H1 (cell line): ENCODE measurements around the gene FBXW8. TPM values are rescaled to one million over a fixed set of nuclear protein-coding genes. Genes with fewer than 3 reads are reported as not detected.

ENCODE experiments used
- CTCF ChIA-PET: fragments of 300-600 bp; sonication (Branson Sonifier 250); formaldehyde crosslinking; loops from one replicate; lab custom pipeline; 2021; ENCODE audit not compliant: partially characterized antibody; lab: Charles Lee
- POLR2A ChIA-PET: fragments of 300-600 bp; sonication (Branson Sonifier 250); formaldehyde crosslinking; loops from one replicate; lab custom pipeline; 2021; ENCODE audit warnings: inconsistent platforms; ENCODE audit not compliant: partially characterized antibody; lab: Charles Lee
- DNase-seq, 2 experiments: peaks; one replicate each; pipeline versions ENCODE4 v3.0.0 to v3.0.0-alpha.2; 2010 to 2022; ENCODE audit warnings: low spot score in 2 of 2, low read depth in 1 of 2, mixed read lengths in 1 of 2
- FAIRE-seq: peaks from 2 replicates; lab custom pipeline; 2011; peaks lifted over from hg19 to GRCh38; lab: Jason Lieb, UNC
- H2AFZ ChIP-seq: 2 replicates; pipeline ENCODE4 v1.8.1; 2012; ENCODE audit warnings: low read length, inconsistent platforms
- H2AK5ac ChIP-seq: 2 replicates; pipeline ENCODE4 v1.6.1; 2013; ENCODE audit warnings: low read depth, low read length
- H2BK120ac ChIP-seq: replicated peaks from 2 replicates; pipeline ENCODE3; 2013; ENCODE audit warnings: low read depth, low read length, inconsistent platforms
- H2BK12ac ChIP-seq: 2 replicates; pipeline ENCODE4 v1.6.1; 2013; ENCODE audit warnings: low read depth, low read length
- H2BK15ac ChIP-seq: 2 replicates; pipeline ENCODE4 v1.6.1; 2013; ENCODE audit warnings: low read length
- H2BK20ac ChIP-seq: 2 replicates; pipeline ENCODE4 v1.6.1; 2013; ENCODE audit warnings: low read length
- H2BK5ac ChIP-seq: 2 replicates; pipeline ENCODE4 v1.6.1; 2013; ENCODE audit warnings: low read depth, low read length
- H3K14ac ChIP-seq: 2 replicates; pipeline ENCODE4 v1.6.1; 2013; ENCODE audit warnings: inconsistent platforms; ENCODE audit not compliant: insufficient read length
- H3K18ac ChIP-seq: 2 replicates; pipeline ENCODE4 v1.6.1; 2013; ENCODE audit warnings: low read length; ENCODE audit errors: extremely low read depth
- H3K23ac ChIP-seq: 2 replicates; pipeline ENCODE4 v1.6.1; 2013; ENCODE audit warnings: inconsistent platforms; ENCODE audit not compliant: insufficient read length
- H3K23me2 ChIP-seq: 2 replicates; pipeline ENCODE4 v1.6.1; 2013; ENCODE audit warnings: low read depth, low read length
- H3K27ac ChIP-seq: 2 replicates; pipeline ENCODE4 v1.6.1; 2011; ENCODE audit warnings: low read depth, low read length, inconsistent platforms
- H3K27me3 ChIP-seq, 4 experiments: replicated peaks in 1 of 4; 1 replicate in 1 of 4; 2 replicates in 3 of 4; pipeline versions ENCODE4 v1.6.1 to v1.8.1; 2011 to 2013; ENCODE audit warnings: low read length in 3 of 4, mild to moderate bottlenecking in 3 of 4, inconsistent platforms in 2 of 4, mixed read lengths in 2 of 4, moderate library complexity in 1 of 4; ENCODE audit not compliant: control insufficient read depth in 3 of 4, insufficient read depth in 3 of 4; ENCODE audit errors: extremely low read depth in 1 of 4
- H3K36me3 ChIP-seq, 4 experiments: 2 replicates each; pipeline versions ENCODE4 v1.6.1 to v1.8.1; 2011 to 2013; ENCODE audit warnings: mild to moderate bottlenecking in 4 of 4, low read length in 3 of 4, moderate library complexity in 2 of 4, control low read depth in 1 of 4, inconsistent platforms in 1 of 4; ENCODE audit not compliant: insufficient read depth in 4 of 4, control insufficient read depth in 2 of 4
- H3K4ac ChIP-seq: replicated peaks from 2 replicates; pipeline ENCODE3; 2013; ENCODE audit warnings: low read length, low read depth, mixed read lengths, inconsistent platforms; ENCODE audit not compliant: insufficient read length
- H3K4me1 ChIP-seq, 4 experiments: replicated peaks in 1 of 4; 1 replicate in 1 of 4; 2 replicates in 3 of 4; pipeline versions ENCODE4 v1.6.1 to v1.8.1; 2011 to 2013; ENCODE audit warnings: low read length in 3 of 4, inconsistent platforms in 2 of 4, mixed read lengths in 1 of 4; ENCODE audit not compliant: insufficient read depth in 4 of 4, control insufficient read depth in 3 of 4
- H3K4me2 ChIP-seq, 2 experiments: 2 replicates each; pipeline versions ENCODE4 v1.6.1 to v1.8.1; 2011 to 2013; ENCODE audit warnings: low read depth in 2 of 2, low read length in 2 of 2, control low read depth in 1 of 2, inconsistent platforms in 1 of 2, mild to moderate bottlenecking in 1 of 2; ENCODE audit not compliant: insufficient read depth in 1 of 2
- H3K4me3 ChIP-seq, 4 experiments: fragments of 200-600, 300-600 bp in 1 of 4; sonication (generic), shearing (Covaris generic), sonication (Bioruptor Twin) in 1 of 4; 2 replicates each; pipeline versions ENCODE4 v1.5.1 to v1.8.1; 2011 to 2016; ENCODE audit warnings: low read length in 4 of 4, low read depth in 3 of 4, control low read depth in 2 of 4, inconsistent platforms in 2 of 4, mild to moderate bottlenecking in 2 of 4, mixed read lengths in 1 of 4, moderate library complexity in 1 of 4; ENCODE audit not compliant: insufficient read depth in 2 of 4; ENCODE audit errors: extremely low read depth in 1 of 4
- H3K56ac ChIP-seq: replicated peaks from 2 replicates; pipeline ENCODE3; 2013; ENCODE audit warnings: low read depth, mild to moderate bottlenecking, mixed read lengths, low read length, inconsistent platforms; ENCODE audit not compliant: insufficient read length
- H3K79me1 ChIP-seq: 2 replicates; pipeline ENCODE4 v1.6.1; 2013; ENCODE audit warnings: low read depth, low read length, control low read depth
- H3K79me2 ChIP-seq, 2 experiments: 2 replicates each; pipeline versions ENCODE4 v1.6.1 to v1.8.1; 2012 to 2013; ENCODE audit warnings: low read length in 2 of 2, mild to moderate bottlenecking in 2 of 2, inconsistent platforms in 1 of 2; ENCODE audit not compliant: insufficient read depth in 2 of 2, control insufficient read depth in 1 of 2
- H3K9ac ChIP-seq, 4 experiments: replicated peaks in 1 of 4; 1 replicate in 1 of 4; 2 replicates in 3 of 4; pipeline versions ENCODE4 v1.6.1 to v1.8.1; 2011 to 2013; ENCODE audit warnings: low read depth in 3 of 4, low read length in 3 of 4, control low read depth in 2 of 4, mild to moderate bottlenecking in 2 of 4, moderate library complexity in 2 of 4, inconsistent platforms in 1 of 4; ENCODE audit errors: extremely low read depth in 1 of 4
- H3K9me3 ChIP-seq, 2 experiments: 2 replicates each; pipeline versions ENCODE4 v1.6.1 to v1.8.1; 2012 to 2013; ENCODE audit warnings: mild to moderate bottlenecking in 2 of 2, moderate library complexity in 2 of 2, control low read depth in 1 of 2, inconsistent platforms in 1 of 2, low read depth in 1 of 2, low read length in 1 of 2, mixed read lengths in 1 of 2; ENCODE audit not compliant: insufficient read depth in 2 of 2
- H4K20me1 ChIP-seq, 2 experiments: replicated peaks in 1 of 2; 2 replicates each; pipeline versions ENCODE3 to v1.8.1; 2011 to 2013; ENCODE audit warnings: inconsistent platforms in 2 of 2, low read length in 2 of 2, mild to moderate bottlenecking in 1 of 2; ENCODE audit not compliant: insufficient read depth in 2 of 2, control insufficient read depth in 1 of 2
- H4K5ac ChIP-seq: 2 replicates; pipeline ENCODE4 v1.6.1; 2013; ENCODE audit warnings: low read length, low read depth, mixed read lengths, inconsistent platforms; ENCODE audit not compliant: insufficient read length
- H4K8ac ChIP-seq: 2 replicates; pipeline ENCODE4 v1.8.0; 2013; ENCODE audit warnings: mild to moderate bottlenecking, moderate library complexity, low read length, inconsistent platforms; ENCODE audit not compliant: insufficient read depth; ENCODE audit errors: extremely low read depth
- H4K91ac ChIP-seq: replicated peaks from 2 replicates; pipeline ENCODE3; 2013; ENCODE audit warnings: low read length, mixed read lengths, inconsistent platforms; ENCODE audit not compliant: insufficient read length
- BACH1 ChIP-seq: IDR thresholded peaks from 2 replicates; pipeline ENCODE4 v1.6.1; 2012; ENCODE audit warnings: low read length, improper control_type of control experiment
- BRCA1 ChIP-seq: IDR thresholded peaks from 2 replicates; pipeline ENCODE4 v1.6.1; 2012; ENCODE audit warnings: low read depth, low read length, improper control_type of control experiment
- CBX5 ChIP-seq: fragments of 300-800, 300-1000 bp; sonication (generic); IDR thresholded peaks from 2 replicates; pipeline ENCODE4 v1.7.1; 2016; ENCODE audit warnings: antibody characterized with exemption, low read length, low read depth
- CEBPB ChIP-seq: IDR thresholded peaks from 2 replicates; pipeline ENCODE4 v1.6.1; 2012; ENCODE audit warnings: low read depth, low read length
- CHD2 ChIP-seq: IDR thresholded peaks from 2 replicates; pipeline ENCODE4 v1.6.1; 2012; ENCODE audit warnings: low read length, improper control_type of control experiment
- HDAC6 ChIP-seq: IDR thresholded peaks from one replicate; pipeline ENCODE4 v1.7.1; 2012; ENCODE audit warnings: low read depth, mild to moderate bottlenecking, inconsistent platforms, low read length, moderate library complexity
- JUND ChIP-seq: IDR thresholded peaks from 2 replicates; pipeline ENCODE4 v1.6.1; 2011; ENCODE audit warnings: mild to moderate bottlenecking, improper control_type of control experiment, low read length
- YY1 ChIP-seq: IDR thresholded peaks from 2 replicates; pipeline ENCODE4 v1.6.1; 2011; ENCODE audit warnings: low read depth, mild to moderate bottlenecking, low read length
- WGBS, 2 experiments: shearing (Covaris generic) in 1 of 2; methylation state at CpG; one replicate each; pipeline versions ENCODE4 v1.1.6 to v1.1.7; 2013 to 2015; ENCODE audit warnings: low lambda C conversion rate in 2 of 2, mixed read lengths in 2 of 2, inconsistent platforms in 1 of 2, low coverage in 1 of 2, missing lambda C conversion rate in 1 of 2; ENCODE audit not compliant: insufficient replicate concordance in 2 of 2, insufficient coverage in 1 of 2, insufficient read length in 1 of 2; ENCODE audit errors: extremely low coverage in 1 of 2, missing lambda C conversion rate in 1 of 2; 5-methylcytosine and 5-hydroxymethylcytosine counted together
- polyA plus RNA-seq, 7 experiments: library from polyadenylated mRNA; depleted of rRNA in 3 of 7; stranded (reverse) in 5 of 7; unstranded in 2 of 7; fragments of >200 nt in 5 of 7; fragments of 200-250 nt in 2 of 7; gene quantifications; 1 replicate in 5 of 7; 2 replicates in 1 of 7; 4 replicates in 1 of 7; pipeline versions ENCODE4 v1.2.1 to v1.2.3, GENCODE V29; 2011 to 2013; ENCODE audit warnings: missing spikeins in 2 of 7, mixed read lengths in 2 of 7
- total RNA-seq: library from RNA; stranded (reverse); fragmentation: NEBNext Ultra II Directional; extraction: Animal tissue kit (Norgen Biotek cat#: 25700); gene quantifications from 2 replicates; pipeline ENCODE4 v1.2.1, GENCODE V29; 2021
- TF ChIP-seq, protein P1 (sequence below): IDR thresholded peaks from 2 replicates; pipeline ENCODE4 v1.6.1; 2012; ENCODE audit warnings: inconsistent platforms

The FBXW8 gene
- total and polyA plus RNA-seq, 2 of the 8 experiments (the other 6 are each of a cell fraction or from before 2014, with no cell fraction given), result 15.8 to 16.0 TPM

DNA sequence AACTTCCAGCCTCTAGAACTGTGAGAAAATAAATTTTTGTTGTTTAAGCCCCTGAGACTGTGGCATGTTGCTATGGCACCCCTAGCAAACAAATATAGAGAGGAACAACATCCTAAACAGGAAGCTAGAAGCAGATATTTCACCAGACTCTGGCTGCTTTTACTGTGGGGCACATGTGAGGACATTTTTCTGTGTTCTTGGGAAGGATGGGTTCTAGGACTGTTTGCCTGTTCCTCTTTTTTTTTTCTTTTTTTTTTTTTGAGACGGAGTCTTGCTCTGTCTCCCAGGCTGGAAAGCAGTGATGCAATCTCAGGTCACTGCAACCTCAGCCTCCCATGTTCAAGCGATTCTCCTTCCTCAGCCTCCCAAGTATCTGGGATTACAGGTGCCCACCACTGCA, 25.3 kb upstream of the FBXW8 start:
- Histone ChIP-seq H4K8ac (no peak overlapping the region), H2AFZ (no peak overlapping the region), H3K27ac (no peak overlapping the region), H3K56ac (no peak overlapping the region), H3K4me3 (no peak overlapping the region), H3K79me1 (no peaks in the 10 kb centered on the region), H3K9me3 (no peaks in the 10 kb centered on the region; a peak in 1 of 4 replicates), H3K9ac (no peak overlapping the region), H4K20me1 (peaks cover 0 to 2% of the 10 kb centered on the region in 2 experiments), H2BK12ac (no peak overlapping the region), H4K91ac (no peak overlapping the region), H3K36me3 (no peaks in the 10 kb centered on the region), H2AK5ac (no peak overlapping the region), H3K4ac (no peak overlapping the region), H3K23ac (no peak overlapping the region), H3K27me3 (peaks cover 16 to 30% (median 24%) of the 10 kb centered on the region in 4 experiments), H2BK15ac (no peak overlapping the region), H3K14ac (no peak overlapping the region), H3K18ac (no peak overlapping the region), H3K4me1 (peaks cover 0 to 5% (median 4%) of the 10 kb centered on the region in 4 experiments; a peak in 5 of 7 replicates), H2BK5ac (no peak overlapping the region), H3K79me2 (no peaks in the 10 kb centered on the region), H4K5ac (no peak overlapping the region), H2BK20ac (no peak overlapping the region), H2BK120ac (no peak overlapping the region), H3K23me2 (peaks cover 13% of the 10 kb centered on the region; the same call in 1 of the 2 replicates), H3K4me2 (no peak overlapping the region)
- DNase-seq, result no peak
- TF ChIP-seq CEBPB (no peak), CHD2 (no peak), BACH1 (no peak), CBX5 (no peak), HDAC6 (no peak), BRCA1 (no peak), JUND (no peak), YY1 (no peak)
- TF ChIP-seq, protein P1, sequence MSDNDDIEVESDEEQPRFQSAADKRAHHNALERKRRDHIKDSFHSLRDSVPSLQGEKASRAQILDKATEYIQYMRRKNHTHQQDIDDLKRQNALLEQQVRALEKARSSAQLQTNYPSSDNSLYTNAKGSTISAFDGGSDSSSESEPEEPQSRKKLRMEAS, result no peak
- CTCF ChIA-PET, result no interaction called here
- WGBS, 2 experiments, result 60% methylated on average over 1 of the region's 2 CpGs; no CpG with 5 or more reads in 1 of the 2 experiments
- POLR2A ChIA-PET, result no interaction called here
- no peak for FAIRE-seq
